NCI-H226 (cell line): ENCODE measurements around the gene PDZD7.

Source experiments
- DNase-seq: peaks from one replicate; pipeline ENCODE4 v3.0.0-alpha.2; 2015

Gene PDZD7

DNA sequence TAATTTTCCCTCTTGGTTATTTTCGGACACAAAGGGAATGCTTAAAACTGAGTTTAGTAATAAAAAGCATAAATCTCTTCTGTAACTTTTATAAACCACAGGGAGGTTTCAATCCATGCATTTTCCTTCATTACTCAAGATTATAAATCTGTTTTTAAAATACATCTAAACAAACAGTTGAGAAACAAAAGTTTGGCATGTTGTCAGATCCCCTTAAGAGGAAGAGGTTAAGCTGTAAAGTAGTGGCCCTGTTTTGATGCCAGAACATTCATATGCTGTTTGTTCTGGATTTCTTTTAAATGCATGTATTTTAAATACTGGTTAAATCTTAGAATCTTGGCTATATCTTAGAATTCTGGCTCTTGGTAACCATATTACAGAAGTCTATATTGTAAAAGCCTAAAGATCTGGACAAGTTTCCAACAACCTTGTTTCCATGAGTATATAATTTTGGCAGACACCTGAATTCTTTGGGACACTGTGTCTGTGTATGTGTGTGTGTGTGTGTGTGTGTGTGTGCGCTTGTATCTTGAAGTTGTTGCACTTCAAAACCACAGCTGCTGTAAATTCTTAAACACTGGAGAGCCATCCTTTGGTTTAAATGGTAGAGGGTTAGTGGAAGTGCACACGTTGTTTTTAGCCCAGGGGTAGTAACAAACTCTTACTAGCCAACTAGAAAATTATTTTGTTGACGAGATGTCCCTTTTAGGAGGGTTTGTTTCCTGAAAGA, 68.4 kb downstream of the PDZD7 start:
- DNase-seq = no peak

DNA sequence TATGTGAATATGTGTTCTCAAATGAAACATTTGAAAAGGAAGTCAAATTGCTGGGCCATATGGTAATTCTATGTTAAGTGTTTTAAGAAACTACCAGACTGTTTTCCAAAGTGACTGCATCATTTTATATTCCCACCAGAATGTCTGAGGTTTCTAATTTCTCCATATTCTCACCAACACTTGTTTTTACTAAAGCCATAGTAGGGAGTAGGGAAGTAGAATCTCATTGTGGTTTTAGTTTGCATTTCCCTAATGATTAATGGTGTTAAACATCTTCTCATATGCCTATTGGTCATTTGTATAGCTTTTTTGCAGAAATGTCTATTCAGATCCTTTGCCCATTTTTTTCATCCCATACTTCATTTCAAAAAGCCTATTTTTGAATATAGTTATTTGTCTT, 70.7 kb downstream of the PDZD7 start:
- no peak for DNase-seq
